NCI-H510A (cell line): ENCODE measurements around the gene HAO2.

ENCODE experiments used
- DNase-seq: peaks from one replicate; lab custom pipeline; 2025; lab: John Stamatoyannopoulos, UW

Gene HAO2

DNA sequence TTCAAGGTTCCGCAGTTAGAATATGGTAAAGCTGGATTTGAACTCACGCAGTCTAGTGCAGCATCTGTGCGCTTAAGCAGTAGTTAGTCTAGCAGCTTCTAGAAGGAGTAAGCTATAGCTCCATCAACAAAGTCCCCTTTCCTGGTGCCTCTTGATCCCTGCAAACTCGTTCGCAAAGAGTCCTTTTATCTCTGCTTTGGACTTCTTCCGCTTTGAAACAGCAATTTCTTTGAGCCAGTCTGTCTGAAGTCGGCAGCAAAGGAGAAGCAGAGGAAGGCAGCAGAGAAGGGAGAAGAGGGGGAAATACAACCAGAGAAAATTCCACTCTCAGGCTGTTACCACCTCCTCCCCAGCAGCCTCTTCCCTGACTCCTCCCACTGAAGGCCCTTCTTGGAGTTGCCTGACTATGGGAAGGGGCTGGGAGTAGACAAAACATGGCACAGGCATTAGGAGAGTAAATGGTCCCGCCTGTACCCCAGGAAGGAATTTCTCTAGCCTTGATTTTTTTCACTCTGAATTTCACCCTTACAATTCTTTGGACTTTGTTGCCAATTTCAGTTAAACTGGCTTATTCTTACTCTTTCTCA is 72.2 kb downstream of the HAO2 start:
- DNase-seq, result no peak

DNA sequence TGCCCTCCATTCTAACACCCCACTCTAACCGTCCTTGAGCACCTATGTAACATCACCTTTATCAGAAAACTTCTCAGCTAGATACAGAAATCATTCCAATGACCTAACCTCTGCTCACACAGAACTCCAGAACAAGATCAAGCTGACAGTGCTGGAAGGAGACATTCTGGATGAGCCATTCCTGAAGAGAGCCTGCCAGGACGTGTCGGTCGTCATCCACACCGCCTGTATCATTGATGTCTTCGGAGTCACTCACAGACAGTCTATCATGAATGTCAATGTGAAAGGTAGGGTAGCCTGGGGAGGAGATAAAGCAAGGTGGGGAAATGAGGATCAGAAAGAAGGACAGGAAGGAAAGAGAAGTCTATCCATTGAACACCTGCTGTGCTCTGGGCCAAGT is 74.2 kb downstream of the HAO2 start:
- no peak for DNase-seq
